Neural cell (in vitro differentiated cells): ENCODE measurements around the gene S1PR1. TPM values are rescaled to one million over a fixed set of nuclear protein-coding genes. Genes with fewer than 3 reads are reported as not detected.
"Not testable (repeated sequence)": the region's sequence is repeated elsewhere in the genome, so short reads cannot be mapped to it uniquely, and the experiment has no call there.

Source experiments
- H2AFZ ChIP-seq: fragments of 200-600, 300-800 bp; sonication (generic), shearing (Covaris generic); 2 replicates; pipeline ENCODE4 v1.6.0; 2014; ENCODE audit warnings: low read depth, mild to moderate bottlenecking, antibody characterized with exemption, low read length, moderate library complexity
- H3F3A ChIP-seq: fragments of 200-600 bp; shearing (Covaris generic); 2 replicates; pipeline ENCODE4 v1.6.1; 2016; ENCODE audit warnings: mild to moderate bottlenecking, moderate library complexity, mixed read lengths, antibody characterized with exemption, low read length; ENCODE audit not compliant: insufficient read depth, poor library complexity, severe bottlenecking
- H3K27ac ChIP-seq: fragments of 200-600, 300-800 bp; sonication (generic), shearing (Covaris generic); 2 replicates; pipeline ENCODE4 v1.5.1; 2014; ENCODE audit warnings: mild to moderate bottlenecking, low read length, moderate library complexity
- H3K27me3 ChIP-seq: fragments of 300-800, 200-600 bp; sonication (generic), shearing (Covaris generic); 2 replicates; pipeline ENCODE4 v1.6.0; 2014; ENCODE audit warnings: mild to moderate bottlenecking, low read depth, low read length, moderate library complexity; ENCODE audit not compliant: insufficient read depth
- H3K36me3 ChIP-seq: fragments of 300-800, 200-600 bp; sonication (generic), shearing (Covaris generic); 2 replicates; pipeline ENCODE4 v1.5.1; 2014; ENCODE audit warnings: mild to moderate bottlenecking, antibody characterized with exemption, low read length, moderate library complexity; ENCODE audit not compliant: insufficient read depth
- H3K4me2 ChIP-seq: fragments of 300-800, 200-600 bp; sonication (generic), shearing (Covaris generic); 2 replicates; pipeline ENCODE4 v1.6.0; 2014; ENCODE audit warnings: mild to moderate bottlenecking, low read length
- H3K4me3 ChIP-seq: fragments of 300-800, 200-600 bp; sonication (generic), shearing (Covaris generic); 2 replicates; pipeline ENCODE4 v1.5.1; 2014; ENCODE audit warnings: mild to moderate bottlenecking, low read length, moderate library complexity
- H3K79me2 ChIP-seq: fragments of 200-600 bp; shearing (Covaris generic); replicated peaks from 2 replicates; pipeline ENCODE4 v1.6.0; 2014; ENCODE audit warnings: mild to moderate bottlenecking, low read length, moderate library complexity; ENCODE audit not compliant: insufficient read depth
- H3K9ac ChIP-seq: fragments of 300-800, 200-600 bp; sonication (generic), shearing (Covaris generic); 2 replicates; pipeline ENCODE4 v1.6.1; 2016; ENCODE audit warnings: mild to moderate bottlenecking, low read length, mixed read lengths
- H3K9me2 ChIP-seq: fragments of 200-600 bp; shearing (Covaris generic); 2 replicates; pipeline ENCODE4 v1.6.1; 2016; ENCODE audit warnings: mild to moderate bottlenecking, low read length, mixed read lengths; ENCODE audit not compliant: insufficient read depth
- H3K9me3 ChIP-seq: fragments of 200-600, 300-800 bp; sonication (generic), shearing (Covaris generic); 2 replicates; pipeline ENCODE4 v1.6.1; 2016; ENCODE audit warnings: mild to moderate bottlenecking, mixed run types, low read length, moderate library complexity, mixed read lengths
- H4K20me1 ChIP-seq: fragments of 200-600 bp; shearing (Covaris generic); 2 replicates; pipeline ENCODE4 v1.6.1; 2016; ENCODE audit warnings: mild to moderate bottlenecking, mixed run types; ENCODE audit not compliant: insufficient read depth
- EP300 ChIP-seq: fragments of 450-650 bp; conservative IDR thresholded peaks from 2 replicates; pipeline ENCODE4 v1.6.1; 2014; ENCODE audit warnings: antibody characterized with exemption, mild to moderate bottlenecking, moderate library complexity; ENCODE audit not compliant: poor library complexity, severe bottlenecking
- EZH2 ChIP-seq: fragments of 200-600, 300-800 bp; shearing (Covaris generic), sonication (generic); IDR thresholded peaks from 2 replicates; pipeline ENCODE4 v1.6.1; 2014; ENCODE audit warnings: antibody characterized with exemption, low read length, borderline replicate concordance, mild to moderate bottlenecking; ENCODE audit not compliant: insufficient read depth, poor library complexity, severe bottlenecking
- MXI1 ChIP-seq: fragments of 450-650 bp; conservative IDR thresholded peaks from 2 replicates; pipeline ENCODE4 v1.6.1; 2014; ENCODE audit warnings: antibody characterized with exemption, mild to moderate bottlenecking; ENCODE audit not compliant: poor library complexity, severe bottlenecking
- POLR2AphosphoS5 ChIP-seq: IDR thresholded peaks from 2 replicates; pipeline ENCODE4 v1.6.1; 2012
- RAD21 ChIP-seq: fragments of 450-650 bp; conservative IDR thresholded peaks from 2 replicates; pipeline ENCODE4 v1.6.1; 2014; ENCODE audit warnings: antibody characterized with exemption, mild to moderate bottlenecking, moderate library complexity
- SMC3 ChIP-seq: fragments of 450-650 bp; conservative IDR thresholded peaks from 2 replicates; pipeline ENCODE4 v1.6.1; 2014; ENCODE audit warnings: antibody characterized with exemption, mild to moderate bottlenecking, moderate library complexity; ENCODE audit not compliant: poor library complexity
- TAF1 ChIP-seq: IDR thresholded peaks from 2 replicates; pipeline ENCODE4 v1.6.1; 2012; ENCODE audit warnings: low read depth
- polyA plus RNA-seq: library from polyadenylated mRNA; depleted of rRNA; stranded (reverse); fragments of >200 nt; gene quantifications from 2 replicates; pipeline ENCODE4 v1.2.3, GENCODE V29; 2014
- TF ChIP-seq, protein P1 (sequence below): IDR thresholded peaks from 2 replicates; pipeline ENCODE4 v1.6.1; 2012; ENCODE audit warnings: borderline replicate concordance
- TF ChIP-seq, protein P2 (sequence below): fragments of 450-650 bp; IDR thresholded peaks from 2 replicates; pipeline ENCODE4 v1.5.1; 2014; ENCODE audit warnings: antibody characterized with exemption, mild to moderate bottlenecking, moderate library complexity; ENCODE audit not compliant: poor library complexity, severe bottlenecking

S1PR1 gene
- polyA plus RNA-seq, 1 donor from 2014 or later: not detected

GRCh38 chr1:101217148-101217547 lies 19.7 kb upstream of the S1PR1 start:
- H3K79me2 ChIP-seq: no peaks in the 10 kb centered on the region
- no peaks in the 10 kb centered on the region for H3K36me3 ChIP-seq
- no peaks in the 10 kb centered on the region for H3K27me3 ChIP-seq
- no peak overlapping the region for H3K9ac ChIP-seq
- no peak overlapping the region for H3K4me3 ChIP-seq
- TF ChIP-seq SMC3 (no peak), EP300 (no peak), EZH2 (no peak), RAD21 (no peak), POLR2AphosphoS5 (no peak), MXI1 (no peak), TAF1 (no peak)
- TF ChIP-seq, protein P1, sequence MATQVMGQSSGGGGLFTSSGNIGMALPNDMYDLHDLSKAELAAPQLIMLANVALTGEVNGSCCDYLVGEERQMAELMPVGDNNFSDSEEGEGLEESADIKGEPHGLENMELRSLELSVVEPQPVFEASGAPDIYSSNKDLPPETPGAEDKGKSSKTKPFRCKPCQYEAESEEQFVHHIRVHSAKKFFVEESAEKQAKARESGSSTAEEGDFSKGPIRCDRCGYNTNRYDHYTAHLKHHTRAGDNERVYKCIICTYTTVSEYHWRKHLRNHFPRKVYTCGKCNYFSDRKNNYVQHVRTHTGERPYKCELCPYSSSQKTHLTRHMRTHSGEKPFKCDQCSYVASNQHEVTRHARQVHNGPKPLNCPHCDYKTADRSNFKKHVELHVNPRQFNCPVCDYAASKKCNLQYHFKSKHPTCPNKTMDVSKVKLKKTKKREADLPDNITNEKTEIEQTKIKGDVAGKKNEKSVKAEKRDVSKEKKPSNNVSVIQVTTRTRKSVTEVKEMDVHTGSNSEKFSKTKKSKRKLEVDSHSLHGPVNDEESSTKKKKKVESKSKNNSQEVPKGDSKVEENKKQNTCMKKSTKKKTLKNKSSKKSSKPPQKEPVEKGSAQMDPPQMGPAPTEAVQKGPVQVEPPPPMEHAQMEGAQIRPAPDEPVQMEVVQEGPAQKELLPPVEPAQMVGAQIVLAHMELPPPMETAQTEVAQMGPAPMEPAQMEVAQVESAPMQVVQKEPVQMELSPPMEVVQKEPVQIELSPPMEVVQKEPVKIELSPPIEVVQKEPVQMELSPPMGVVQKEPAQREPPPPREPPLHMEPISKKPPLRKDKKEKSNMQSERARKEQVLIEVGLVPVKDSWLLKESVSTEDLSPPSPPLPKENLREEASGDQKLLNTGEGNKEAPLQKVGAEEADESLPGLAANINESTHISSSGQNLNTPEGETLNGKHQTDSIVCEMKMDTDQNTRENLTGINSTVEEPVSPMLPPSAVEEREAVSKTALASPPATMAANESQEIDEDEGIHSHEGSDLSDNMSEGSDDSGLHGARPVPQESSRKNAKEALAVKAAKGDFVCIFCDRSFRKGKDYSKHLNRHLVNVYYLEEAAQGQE: no peak
- TF ChIP-seq, protein P2, sequence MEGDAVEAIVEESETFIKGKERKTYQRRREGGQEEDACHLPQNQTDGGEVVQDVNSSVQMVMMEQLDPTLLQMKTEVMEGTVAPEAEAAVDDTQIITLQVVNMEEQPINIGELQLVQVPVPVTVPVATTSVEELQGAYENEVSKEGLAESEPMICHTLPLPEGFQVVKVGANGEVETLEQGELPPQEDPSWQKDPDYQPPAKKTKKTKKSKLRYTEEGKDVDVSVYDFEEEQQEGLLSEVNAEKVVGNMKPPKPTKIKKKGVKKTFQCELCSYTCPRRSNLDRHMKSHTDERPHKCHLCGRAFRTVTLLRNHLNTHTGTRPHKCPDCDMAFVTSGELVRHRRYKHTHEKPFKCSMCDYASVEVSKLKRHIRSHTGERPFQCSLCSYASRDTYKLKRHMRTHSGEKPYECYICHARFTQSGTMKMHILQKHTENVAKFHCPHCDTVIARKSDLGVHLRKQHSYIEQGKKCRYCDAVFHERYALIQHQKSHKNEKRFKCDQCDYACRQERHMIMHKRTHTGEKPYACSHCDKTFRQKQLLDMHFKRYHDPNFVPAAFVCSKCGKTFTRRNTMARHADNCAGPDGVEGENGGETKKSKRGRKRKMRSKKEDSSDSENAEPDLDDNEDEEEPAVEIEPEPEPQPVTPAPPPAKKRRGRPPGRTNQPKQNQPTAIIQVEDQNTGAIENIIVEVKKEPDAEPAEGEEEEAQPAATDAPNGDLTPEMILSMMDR: no peak
- no peaks in the 10 kb centered on the region for H4K20me1 ChIP-seq
- no peaks in the 10 kb centered on the region for H3K9me2 ChIP-seq
- no peaks in the 10 kb centered on the region for H3F3A ChIP-seq
- H3K9me3 ChIP-seq: no peaks in the 10 kb centered on the region
- no peak overlapping the region for H3K4me2 ChIP-seq
- H3K27ac ChIP-seq: no peak overlapping the region
- no peak overlapping the region for H2AFZ ChIP-seq

DNA sequence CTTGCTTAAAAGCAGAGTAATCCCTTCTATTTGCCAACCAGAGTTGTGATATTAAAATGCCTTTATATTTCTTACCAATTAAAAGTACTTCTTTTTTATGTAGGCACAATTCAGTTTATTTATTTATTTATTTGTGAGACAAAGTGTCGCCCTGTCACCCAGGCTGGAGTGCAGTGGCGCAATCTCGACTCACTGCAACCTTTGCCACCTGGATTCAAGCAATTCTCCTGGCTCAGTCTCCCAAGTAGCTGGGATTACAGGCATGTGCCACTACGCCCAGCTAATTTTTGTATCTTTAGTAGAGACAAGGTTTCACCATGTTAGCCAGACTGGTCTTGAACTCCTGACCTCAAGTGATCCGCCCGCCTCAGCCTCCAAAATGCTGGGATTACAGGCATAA lies 17.9 kb upstream of the S1PR1 start:
- not testable (repeated sequence) for H3K9me2 ChIP-seq, H2AFZ ChIP-seq, H3K27me3 ChIP-seq, H3K4me2 ChIP-seq, H4K20me1 ChIP-seq, H3K9ac ChIP-seq, H3K36me3 ChIP-seq, H3K4me3 ChIP-seq, H3K79me2 ChIP-seq, H3F3A ChIP-seq, H3K9me3 ChIP-seq, H3K27ac ChIP-seq
